VCaP (cell line): ENCODE data around the gene ADGRG3.
A peak's percentile ranks its signal among the peaks of the same experiment; 100 is the strongest.

Experiments
- H3K27ac ChIP-seq: fragments of 450-650 bp; 2 replicates; pipeline ENCODE4 v1.5.1; 2017
- CTCF ChIP-seq: fragments of 450-650 bp; conservative IDR thresholded peaks from 2 replicates; pipeline ENCODE4 v1.5.1; 2017; ENCODE audit warnings: mild to moderate bottlenecking, moderate library complexity

Gene ADGRG3

GRCh38 chr16:57700781-57701551, 32.9 kb downstream of the ADGRG3 start:
- TF ChIP-seq CTCF: no peak
- no peak overlapping the region for H3K27ac ChIP-seq

GRCh38 chr16:57701759-57702371, 33.8 kb downstream of the ADGRG3 start:
- no peak for TF ChIP-seq CTCF
- H3K27ac ChIP-seq: no peak overlapping the region

- TF ChIP-seq CTCF: no peak
- H3K27ac ChIP-seq: peak overlapping the region; percentile 84
These were observed 35.4 kb downstream of the ADGRG3 start for GRCh38 chr16:57703416-57704010.

GRCh38 chr16:57704011-57704904, 36.2 kb downstream of the ADGRG3 start:
- peak overlapping the region; percentile 84 for H3K27ac ChIP-seq
- TF ChIP-seq CTCF: no peak

GRCh38 chr16:57704905-57705852, 37.1 kb downstream of the ADGRG3 start:
- no peak for TF ChIP-seq CTCF
- peak overlapping the region; percentile 84 for H3K27ac ChIP-seq

- no peak for TF ChIP-seq CTCF
These were observed 38.6 kb downstream of the ADGRG3 start for GRCh38 chr16:57706717-57707116.

More at GRCh38 chr16:57706717-57707116, 38.6 kb downstream of the ADGRG3 start:
- no peak overlapping the region for H3K27ac ChIP-seq
